ENCODE measurements around the gene RNF157.
"Not testable (repeated sequence)": the region's sequence is repeated elsewhere in the genome, so short reads cannot be mapped to it uniquely, and the experiment has no call there.

The RNF157 gene

DNA sequence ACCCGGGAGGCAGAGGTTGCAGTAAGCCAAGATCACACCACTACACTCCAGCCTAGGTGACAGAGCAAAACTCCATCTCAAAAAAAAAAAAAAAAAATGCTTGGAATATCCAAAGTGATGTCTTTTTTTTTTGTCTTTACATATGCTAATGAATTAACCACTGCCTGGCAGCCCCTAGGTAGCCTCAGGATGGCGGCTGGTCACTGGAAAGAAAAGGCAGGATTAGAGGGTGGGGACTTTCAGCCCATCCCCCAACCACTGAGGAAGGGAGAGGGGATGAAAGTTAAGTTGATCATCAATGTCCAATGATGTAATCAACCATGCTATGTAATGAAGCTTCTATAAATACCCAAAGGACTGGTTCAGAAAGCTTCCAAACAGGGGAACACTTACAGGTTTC is 26.8 kb downstream of the RNF157 start:
- no peaks in the 10 kb centered on the region for H3K4me1 ChIP-seq (ENCODE audit: control insufficient read depth, low read length)
- H3K4me2 ChIP-seq (ENCODE audit: low read length) = no peak overlapping the region
- H4K20me1 ChIP-seq (ENCODE audit: control insufficient read depth, insufficient read depth, low read depth, low read length) = no peaks in the 10 kb centered on the region
- TF ChIP-seq EZH2phosphoT487 (IDR thresholded peaks at IDR 0.05; ENCODE audit: borderline replicate concordance, low read length) (no peak), CTCF (IDR thresholded peaks at IDR 0.05; ENCODE audit: low read depth, low read length, poor library complexity, severe bottlenecking) (no peak)
- H3K9me2 ChIP-seq (replicated peaks; ENCODE audit: control insufficient read depth, low read length) = no peaks in the 10 kb centered on the region
- peaks cover 43% of the 10 kb centered on the region for H3K27me3 ChIP-seq (ENCODE audit: control insufficient read depth, low read length)
- H3K27ac ChIP-seq (ENCODE audit: low read depth, low read length) = no peak overlapping the region
- no peak overlapping the region for H3K4me3 ChIP-seq (ENCODE audit: low read length)
- H3F3A ChIP-seq (ENCODE audit: control insufficient read depth, insufficient read depth) = no peaks in the 10 kb centered on the region
- no peaks in the 10 kb centered on the region for H3K79me2 ChIP-seq (ENCODE audit: control insufficient read depth, low read length)
- no peaks in the 10 kb centered on the region for H3K9me3 ChIP-seq (ENCODE audit: control insufficient read depth, insufficient read depth, low read length)
- no peaks in the 10 kb centered on the region for H3K36me3 ChIP-seq (ENCODE audit: control insufficient read depth, low read length)

DNA sequence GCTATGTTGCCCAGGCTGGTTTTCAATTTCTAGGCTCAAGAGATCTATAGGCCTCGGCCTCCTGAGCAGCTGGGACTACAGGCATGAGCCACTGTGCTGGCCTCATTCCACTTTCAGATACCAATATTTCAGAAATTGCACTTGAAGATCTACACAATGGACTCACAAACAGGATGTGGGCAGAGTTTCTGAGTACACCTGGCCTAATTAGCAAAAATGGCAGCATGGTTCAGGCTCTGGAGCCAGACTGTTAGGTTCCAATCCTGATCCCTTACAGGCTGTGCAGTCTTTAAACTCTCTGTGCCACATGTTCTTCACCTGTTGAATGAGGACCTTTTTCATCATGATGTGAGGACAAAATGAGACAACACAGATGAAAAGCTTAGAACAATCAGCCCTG is 32.2 kb downstream of the RNF157 start:
- H3K4me1 ChIP-seq (ENCODE audit: control insufficient read depth, low read length) = peaks cover 6% of the 10 kb centered on the region
- no peaks in the 10 kb centered on the region for H4K20me1 ChIP-seq (ENCODE audit: control insufficient read depth, insufficient read depth, low read depth, low read length)
- H3K9me2 ChIP-seq (replicated peaks; ENCODE audit: control insufficient read depth, low read length) = no peaks in the 10 kb centered on the region
- no peak overlapping the region for H3K4me3 ChIP-seq (ENCODE audit: low read length)
- H3K27ac ChIP-seq (ENCODE audit: low read depth, low read length) = no peak overlapping the region
- no peak overlapping the region for H3K4me2 ChIP-seq (ENCODE audit: low read length)
- H3K27me3 ChIP-seq (ENCODE audit: control insufficient read depth, low read length) = peaks cover 17% of the 10 kb centered on the region
- TF ChIP-seq CTCF (IDR thresholded peaks at IDR 0.05; ENCODE audit: low read depth, low read length, poor library complexity, severe bottlenecking) (no peak), EZH2phosphoT487 (IDR thresholded peaks at IDR 0.05; ENCODE audit: borderline replicate concordance, low read length) (no peak)
- no peaks in the 10 kb centered on the region for H3F3A ChIP-seq (ENCODE audit: control insufficient read depth, insufficient read depth)
- no peaks in the 10 kb centered on the region for H3K79me2 ChIP-seq (ENCODE audit: control insufficient read depth, low read length)
- H3K36me3 ChIP-seq (ENCODE audit: control insufficient read depth, low read length) = no peaks in the 10 kb centered on the region
- no peaks in the 10 kb centered on the region for H3K9me3 ChIP-seq (ENCODE audit: control insufficient read depth, insufficient read depth, low read length)

DNA sequence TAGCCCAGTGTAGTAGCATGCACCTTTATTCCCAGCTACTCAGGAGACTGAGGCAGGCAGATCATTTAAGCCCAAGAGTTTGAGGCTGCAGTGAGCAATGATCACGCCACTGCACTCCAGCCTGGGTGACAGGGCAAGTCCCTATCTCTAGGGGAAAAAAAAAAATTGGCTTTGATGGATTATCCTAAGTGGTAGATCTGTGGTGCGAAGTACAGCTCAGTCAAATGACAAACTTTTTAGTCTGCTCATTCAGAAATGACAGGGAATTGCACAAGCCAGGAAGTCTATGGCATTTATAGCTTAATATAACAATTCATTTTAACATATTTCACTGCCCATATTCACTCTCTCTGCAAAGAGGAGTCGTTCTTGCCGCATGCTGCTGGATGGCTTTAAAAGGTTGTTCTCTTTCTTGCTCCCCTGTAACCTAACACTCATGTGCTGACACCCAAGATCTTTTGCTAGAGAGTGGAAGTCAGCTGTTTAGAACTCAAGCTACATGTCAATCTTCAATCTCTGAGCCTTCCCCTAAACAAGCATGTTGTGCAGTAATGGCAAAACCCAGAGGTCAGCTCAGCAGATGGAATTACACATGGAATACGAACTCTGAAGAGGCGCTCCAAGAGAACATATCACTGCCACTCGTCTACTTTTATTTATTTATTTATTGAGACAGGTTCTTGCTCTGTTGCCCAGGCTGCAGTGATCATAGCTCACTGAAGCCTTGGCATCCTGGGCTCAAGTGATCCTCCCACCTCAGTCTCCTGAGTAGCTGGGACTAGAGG is 32.8 kb downstream of the RNF157 start:
- H3K27me3 ChIP-seq (ENCODE audit: control insufficient read depth, low read length) = peaks cover 11% of the 10 kb centered on the region
- H3F3A ChIP-seq (ENCODE audit: control insufficient read depth, insufficient read depth) = no peaks in the 10 kb centered on the region
- H3K4me2 ChIP-seq (ENCODE audit: low read length) = no peak overlapping the region
- H3K36me3 ChIP-seq (ENCODE audit: control insufficient read depth, low read length) = no peaks in the 10 kb centered on the region
- TF ChIP-seq CTCF (IDR thresholded peaks at IDR 0.05; ENCODE audit: low read depth, low read length, poor library complexity, severe bottlenecking) (no peak), EZH2phosphoT487 (IDR thresholded peaks at IDR 0.05; ENCODE audit: borderline replicate concordance, low read length) (no peak)
- H3K9me3 ChIP-seq (ENCODE audit: control insufficient read depth, insufficient read depth, low read length) = no peaks in the 10 kb centered on the region
- H3K4me3 ChIP-seq (ENCODE audit: low read length) = no peak overlapping the region
- H3K9me2 ChIP-seq (replicated peaks; ENCODE audit: control insufficient read depth, low read length) = no peaks in the 10 kb centered on the region
- H4K20me1 ChIP-seq (ENCODE audit: control insufficient read depth, insufficient read depth, low read depth, low read length) = no peaks in the 10 kb centered on the region
- H3K79me2 ChIP-seq (ENCODE audit: control insufficient read depth, low read length) = no peaks in the 10 kb centered on the region
- H3K4me1 ChIP-seq (ENCODE audit: control insufficient read depth, low read length) = peaks cover 6% of the 10 kb centered on the region
- H3K27ac ChIP-seq (ENCODE audit: low read depth, low read length) = no peak overlapping the region

DNA sequence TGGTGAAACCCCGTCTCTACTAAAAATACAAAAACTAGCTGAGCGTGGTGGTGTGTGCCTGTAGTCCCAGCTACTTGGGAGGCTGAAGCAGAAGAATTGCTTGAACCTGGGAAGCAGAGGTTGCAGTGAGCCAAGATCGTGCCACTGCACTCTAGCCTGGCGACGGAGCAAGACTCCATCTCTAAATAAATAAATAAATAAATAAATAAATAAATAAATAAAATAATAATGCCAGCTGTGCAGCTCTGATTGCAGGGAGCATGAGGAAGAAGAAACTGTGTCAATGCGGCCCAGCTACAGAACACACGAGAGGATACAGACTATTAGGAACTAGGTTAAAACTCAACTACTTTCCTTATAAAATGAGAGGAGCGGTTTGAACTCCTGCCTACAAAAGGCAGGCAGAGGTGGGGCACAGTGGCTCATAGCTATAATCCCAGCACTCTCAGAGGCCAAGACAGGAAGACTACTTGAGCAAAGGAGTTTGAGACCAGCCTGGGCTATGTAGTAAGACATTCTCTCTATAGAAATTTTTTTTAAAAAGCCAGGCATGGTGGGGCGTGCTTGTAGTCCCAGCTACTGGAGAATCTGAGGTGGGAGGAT is 34.6 kb downstream of the RNF157 start:
- H4K20me1 ChIP-seq (ENCODE audit: control insufficient read depth, insufficient read depth, low read depth, low read length); H3K4me2 ChIP-seq (ENCODE audit: low read length); H3K9me3 ChIP-seq (ENCODE audit: control insufficient read depth, insufficient read depth, low read length): not testable (repeated sequence)

More for the DNA sequence above, 34.6 kb downstream of the RNF157 start:
- H3K79me2 ChIP-seq (ENCODE audit: control insufficient read depth, low read length); H3K4me1 ChIP-seq (ENCODE audit: control insufficient read depth, low read length); H3K36me3 ChIP-seq (ENCODE audit: control insufficient read depth, low read length); H3K27me3 ChIP-seq (ENCODE audit: control insufficient read depth, low read length); H3K4me3 ChIP-seq (ENCODE audit: low read length); H3F3A ChIP-seq (ENCODE audit: control insufficient read depth, insufficient read depth); H3K9me2 ChIP-seq (replicated peaks; ENCODE audit: control insufficient read depth, low read length); H3K27ac ChIP-seq (ENCODE audit: low read depth, low read length): not testable (repeated sequence)

Data from DOHH2 (cell line).